ENCODE data around the gene MYLK3. TPM values are rescaled to one million over a fixed set of nuclear protein-coding genes. Genes with fewer than 3 reads are reported as not detected.
A peak's percentile ranks its signal among the peaks of the same experiment; 100 is the strongest.

The MYLK3 gene
- total and polyA plus RNA-seq, 2 of the 4 experiments (the other 2 are of a cell fraction), result under 0.01 to 0.03 TPM

DNA sequence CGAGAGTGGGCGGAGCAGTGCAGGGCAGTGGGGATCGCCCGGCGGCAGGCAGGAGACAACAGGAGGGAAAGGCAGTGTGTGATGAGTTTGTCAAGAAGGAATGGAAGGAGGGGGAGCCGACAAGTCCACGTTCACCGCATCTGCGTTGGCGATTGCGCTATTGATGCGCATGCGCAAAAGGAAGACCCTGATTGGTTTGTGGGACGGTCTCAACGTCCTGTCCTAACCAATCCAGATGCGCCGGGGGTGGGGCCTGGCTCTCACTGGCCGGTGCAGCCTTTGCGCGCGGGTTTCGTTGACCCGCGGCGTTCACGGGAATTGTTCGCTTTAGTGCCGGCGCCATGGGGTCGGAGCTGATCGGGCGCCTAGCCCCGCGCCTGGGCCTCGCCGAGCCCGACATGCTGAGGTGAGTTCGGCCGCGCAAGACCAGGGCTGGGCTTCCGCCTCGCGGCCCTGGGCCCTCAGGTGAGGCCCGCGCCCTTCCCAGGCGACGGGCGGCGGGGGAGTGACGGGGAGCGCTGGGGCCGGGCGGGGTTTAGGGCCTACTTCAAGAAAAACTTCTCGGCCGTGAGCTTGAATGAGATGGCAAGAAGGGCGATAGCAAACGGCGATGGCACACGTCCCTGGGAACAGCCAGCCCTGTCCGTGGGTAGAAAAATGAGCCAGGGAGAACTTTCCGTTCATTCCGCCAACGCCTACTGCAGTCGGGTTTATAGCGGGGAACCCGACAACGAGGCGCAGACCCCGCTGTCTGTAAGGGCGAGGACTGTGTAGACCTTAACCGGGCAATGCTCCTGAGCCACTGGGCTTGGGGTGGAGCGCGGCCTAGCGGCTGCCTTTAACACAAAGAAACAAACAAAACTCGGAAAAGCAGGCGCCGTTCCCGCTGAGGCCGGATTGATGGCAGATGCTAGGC lies 58.5 kb downstream of the MYLK3 start, which contains the start of gene ORC6 (continued):
- TF ChIP-seq, protein P1, sequence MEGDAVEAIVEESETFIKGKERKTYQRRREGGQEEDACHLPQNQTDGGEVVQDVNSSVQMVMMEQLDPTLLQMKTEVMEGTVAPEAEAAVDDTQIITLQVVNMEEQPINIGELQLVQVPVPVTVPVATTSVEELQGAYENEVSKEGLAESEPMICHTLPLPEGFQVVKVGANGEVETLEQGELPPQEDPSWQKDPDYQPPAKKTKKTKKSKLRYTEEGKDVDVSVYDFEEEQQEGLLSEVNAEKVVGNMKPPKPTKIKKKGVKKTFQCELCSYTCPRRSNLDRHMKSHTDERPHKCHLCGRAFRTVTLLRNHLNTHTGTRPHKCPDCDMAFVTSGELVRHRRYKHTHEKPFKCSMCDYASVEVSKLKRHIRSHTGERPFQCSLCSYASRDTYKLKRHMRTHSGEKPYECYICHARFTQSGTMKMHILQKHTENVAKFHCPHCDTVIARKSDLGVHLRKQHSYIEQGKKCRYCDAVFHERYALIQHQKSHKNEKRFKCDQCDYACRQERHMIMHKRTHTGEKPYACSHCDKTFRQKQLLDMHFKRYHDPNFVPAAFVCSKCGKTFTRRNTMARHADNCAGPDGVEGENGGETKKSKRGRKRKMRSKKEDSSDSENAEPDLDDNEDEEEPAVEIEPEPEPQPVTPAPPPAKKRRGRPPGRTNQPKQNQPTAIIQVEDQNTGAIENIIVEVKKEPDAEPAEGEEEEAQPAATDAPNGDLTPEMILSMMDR (conservative IDR thresholded peaks at IDR 0.05; ENCODE audit: low read depth, low read length), result peak; percentile 64
- TF ChIP-seq NFE2L2 (IDR thresholded peaks at IDR 0.05; ENCODE audit: low read depth, low read length), result no peak
